C4-2B (cell line): ENCODE results near the gene RFC3.

Experiments
- ZFX ChIP-seq: fragments of 450-650 bp; IDR thresholded peaks from 2 replicates; pipeline ENCODE4 v1.6.1; 2017
- TF ChIP-seq, protein P1 (sequence below): fragments of 450-650 bp; conservative IDR thresholded peaks from 2 replicates; pipeline ENCODE4 v1.5.1; 2017; ENCODE audit warnings: mild to moderate bottlenecking

DNA sequence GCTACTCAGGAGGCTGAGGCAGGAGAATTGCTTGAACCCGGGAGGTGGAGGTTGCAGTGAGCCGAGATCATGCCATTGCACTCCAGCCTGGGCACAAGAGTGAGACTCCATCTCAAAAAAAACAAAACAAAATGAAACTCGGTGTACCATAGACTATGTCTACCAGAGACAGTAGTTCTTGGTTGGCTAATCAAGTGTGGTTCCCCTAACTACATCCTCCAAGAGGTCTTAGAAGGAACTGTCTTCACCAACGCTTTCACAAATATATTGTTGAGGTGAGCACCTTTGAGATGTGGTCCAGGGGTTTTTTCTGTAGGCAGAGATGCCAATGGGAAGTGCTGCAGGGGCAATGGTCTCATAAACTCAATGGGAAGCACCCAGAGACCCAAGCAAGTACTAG, 48.0 kb downstream of the RFC3 start:
- TF ChIP-seq, protein P1, sequence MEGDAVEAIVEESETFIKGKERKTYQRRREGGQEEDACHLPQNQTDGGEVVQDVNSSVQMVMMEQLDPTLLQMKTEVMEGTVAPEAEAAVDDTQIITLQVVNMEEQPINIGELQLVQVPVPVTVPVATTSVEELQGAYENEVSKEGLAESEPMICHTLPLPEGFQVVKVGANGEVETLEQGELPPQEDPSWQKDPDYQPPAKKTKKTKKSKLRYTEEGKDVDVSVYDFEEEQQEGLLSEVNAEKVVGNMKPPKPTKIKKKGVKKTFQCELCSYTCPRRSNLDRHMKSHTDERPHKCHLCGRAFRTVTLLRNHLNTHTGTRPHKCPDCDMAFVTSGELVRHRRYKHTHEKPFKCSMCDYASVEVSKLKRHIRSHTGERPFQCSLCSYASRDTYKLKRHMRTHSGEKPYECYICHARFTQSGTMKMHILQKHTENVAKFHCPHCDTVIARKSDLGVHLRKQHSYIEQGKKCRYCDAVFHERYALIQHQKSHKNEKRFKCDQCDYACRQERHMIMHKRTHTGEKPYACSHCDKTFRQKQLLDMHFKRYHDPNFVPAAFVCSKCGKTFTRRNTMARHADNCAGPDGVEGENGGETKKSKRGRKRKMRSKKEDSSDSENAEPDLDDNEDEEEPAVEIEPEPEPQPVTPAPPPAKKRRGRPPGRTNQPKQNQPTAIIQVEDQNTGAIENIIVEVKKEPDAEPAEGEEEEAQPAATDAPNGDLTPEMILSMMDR: no peak
- no peak for TF ChIP-seq ZFX
